Sigmoid colon (tissue), 4 donors: ENCODE results near the gene APBB3.

Experiments used
- EP300 ChIP-seq, 4 donors: sonication (generic); formaldehyde crosslinking; IDR thresholded peaks; one replicate each; pipeline ENCODE4 v1.6.1; 2017; ENCODE audit warnings: antibody characterized with exemption in 4 of 4
- POLR2A ChIP-seq, 2 donors: fragments of 450-650 bp; IDR thresholded peaks; one replicate each; pipeline ENCODE4 v1.6.1; 2016; ENCODE audit warnings: antibody characterized with exemption in 2 of 2, mild to moderate bottlenecking in 2 of 2, moderate library complexity in 2 of 2
- POLR2AphosphoS5 ChIP-seq, 4 donors: sonication (generic); formaldehyde crosslinking; IDR thresholded peaks; one replicate each; pipeline ENCODE4 v1.6.1; 2017; ENCODE audit warnings: antibody characterized with exemption in 4 of 4
- TF ChIP-seq, protein P1 (sequence below), 4 experiments: fragments of 450-650 bp in 3 of 4; fragments of 200-600 bp in 1 of 4; IDR thresholded peaks; one replicate each; pipeline ENCODE4 v1.5.1; 2016 to 2019; ENCODE audit warnings: antibody characterized with exemption in 4 of 4, mild to moderate bottlenecking in 3 of 4, moderate library complexity in 2 of 4

DNA sequence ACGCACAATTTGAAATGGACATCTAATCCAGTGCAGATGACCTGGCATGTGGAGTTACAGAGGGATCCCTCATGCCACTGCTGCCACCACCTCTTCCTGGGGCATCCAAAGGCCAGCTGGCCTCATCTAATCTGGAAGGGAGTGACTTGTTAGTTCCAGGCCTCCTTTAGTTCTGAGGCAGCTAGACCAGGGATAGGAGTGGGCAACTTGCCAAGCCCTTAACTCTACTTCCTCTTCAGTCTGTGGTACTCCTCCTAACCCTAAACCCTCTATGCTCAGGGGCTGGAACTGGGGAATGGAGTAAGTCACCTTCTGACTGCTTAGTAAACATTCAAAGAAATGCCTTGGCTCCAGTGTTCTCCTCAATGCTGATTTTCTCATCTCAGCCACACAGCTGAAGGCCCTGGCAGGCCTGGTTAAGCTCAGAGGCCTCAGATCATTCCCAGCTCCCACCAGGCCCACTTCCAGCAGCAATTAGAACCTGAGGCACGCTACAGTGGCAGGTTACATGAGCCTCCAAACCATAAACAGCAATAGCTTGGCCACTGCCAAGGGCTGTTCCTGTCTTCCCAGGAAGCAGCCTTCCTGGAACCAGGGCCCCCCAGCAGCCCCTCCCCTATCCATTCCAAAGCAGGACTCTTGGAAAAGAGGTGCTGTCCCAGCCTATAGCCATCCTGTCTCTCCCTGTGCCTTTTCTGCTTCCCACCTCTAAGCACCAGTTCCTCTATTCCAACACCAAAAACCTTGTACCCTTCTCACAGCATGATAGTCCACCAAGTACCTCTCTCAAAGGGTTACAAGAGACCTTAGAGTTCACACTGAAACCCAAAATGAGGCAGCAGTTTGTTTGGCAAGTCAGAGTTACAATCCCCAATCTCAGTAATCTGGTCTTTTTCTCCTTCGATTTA is 14.9 kb downstream of the APBB3 start:
- TF ChIP-seq, protein P1, sequence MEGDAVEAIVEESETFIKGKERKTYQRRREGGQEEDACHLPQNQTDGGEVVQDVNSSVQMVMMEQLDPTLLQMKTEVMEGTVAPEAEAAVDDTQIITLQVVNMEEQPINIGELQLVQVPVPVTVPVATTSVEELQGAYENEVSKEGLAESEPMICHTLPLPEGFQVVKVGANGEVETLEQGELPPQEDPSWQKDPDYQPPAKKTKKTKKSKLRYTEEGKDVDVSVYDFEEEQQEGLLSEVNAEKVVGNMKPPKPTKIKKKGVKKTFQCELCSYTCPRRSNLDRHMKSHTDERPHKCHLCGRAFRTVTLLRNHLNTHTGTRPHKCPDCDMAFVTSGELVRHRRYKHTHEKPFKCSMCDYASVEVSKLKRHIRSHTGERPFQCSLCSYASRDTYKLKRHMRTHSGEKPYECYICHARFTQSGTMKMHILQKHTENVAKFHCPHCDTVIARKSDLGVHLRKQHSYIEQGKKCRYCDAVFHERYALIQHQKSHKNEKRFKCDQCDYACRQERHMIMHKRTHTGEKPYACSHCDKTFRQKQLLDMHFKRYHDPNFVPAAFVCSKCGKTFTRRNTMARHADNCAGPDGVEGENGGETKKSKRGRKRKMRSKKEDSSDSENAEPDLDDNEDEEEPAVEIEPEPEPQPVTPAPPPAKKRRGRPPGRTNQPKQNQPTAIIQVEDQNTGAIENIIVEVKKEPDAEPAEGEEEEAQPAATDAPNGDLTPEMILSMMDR (IDR thresholded peaks at IDR 0.05): no peak
- TF ChIP-seq POLR2A (IDR thresholded peaks at IDR 0.05) (no peak), EP300 (IDR thresholded peaks at IDR 0.05) (peak in 3 of 4 donors; percentile 37 to 85 (median 67)), POLR2AphosphoS5 (IDR thresholded peaks at IDR 0.05) (peak; percentile 85 to 95 (median 94))
